Spleen (tissue), 7 donors: Measurements from ENCODE around the gene NRXN2.
A peak's percentile ranks its signal among the peaks of the same experiment; 100 is the strongest.

Experiments
- CTCF ChIP-seq, 11 experiments: fragments of 200-600 bp in 7 of 11; fragments of 450-650 bp in 4 of 11; sonication (generic) in 4 of 11; IDR thresholded peaks in 8 of 11; conservative IDR thresholded peaks in 3 of 11; 1 replicate in 7 of 11; 2 replicates in 4 of 11; pipeline versions ENCODE4 v1.4.0 to v1.8.0; 2016 to 2021; ENCODE audit warnings: antibody characterized with exemption in 11 of 11, inconsistent platforms in 4 of 11, mild to moderate bottlenecking in 1 of 11
- POLR2AphosphoS5 ChIP-seq, 3 donors: sonication (generic); formaldehyde crosslinking; IDR thresholded peaks; one replicate each; pipeline ENCODE4 v1.5.1; 2017; ENCODE audit warnings: antibody characterized with exemption in 3 of 3
- donor health status: DM: no; HTN: no; CAD: no; lungs with moderate emphysema.
- donor health status: DM: no; HTN: no; CAD: no.
- donor health status: DM: no; HTN: no; CAD: no.

- TF ChIP-seq CTCF (IDR thresholded peaks at IDR 0.05 in 8 of 11, conservative IDR thresholded peaks at IDR 0.05 in 3 of 11), result no peak
- peak in 1 of 3 donors; percentile 28 for TF ChIP-seq POLR2AphosphoS5 (IDR thresholded peaks at IDR 0.05)
Measured at GRCh38 chr11:64772303-64773018, 49.5 kb upstream of the NRXN2 start.
